MM.1S (cell line): ENCODE measurements around the gene MCOLN2.

Experiments
- DNase-seq: peaks from one replicate; pipeline ENCODE4 v3.0.0-alpha.2; 2015
- H2AFZ ChIP-seq: fragments of 300-600 bp; sonication (generic); 2 replicates; pipeline ENCODE4 v1.6.0; 2016; ENCODE audit warnings: antibody characterized with exemption, low read length
- H3F3A ChIP-seq: fragments of 300-600 bp; sonication (generic); 2 replicates; pipeline ENCODE4 v1.6.1; 2016; ENCODE audit warnings: mild to moderate bottlenecking, antibody characterized with exemption, low read length, moderate library complexity, mixed read lengths; ENCODE audit not compliant: insufficient read depth
- H3K27ac ChIP-seq: fragments of 300-600 bp; sonication (generic); 2 replicates; pipeline ENCODE4 v1.5.1; 2016; ENCODE audit warnings: mild to moderate bottlenecking, low read length
- H3K27me3 ChIP-seq: fragments of 300-600 bp; sonication (generic); replicated peaks from 2 replicates; pipeline ENCODE4 v1.6.0; 2016; ENCODE audit warnings: low read length; ENCODE audit not compliant: insufficient read depth
- H3K36me3 ChIP-seq: fragments of 300-600 bp; sonication (generic); replicated peaks from 2 replicates; pipeline ENCODE4 v1.6.1; 2016; ENCODE audit warnings: mild to moderate bottlenecking, low read length, mixed read lengths; ENCODE audit not compliant: insufficient read depth
- H3K4me1 ChIP-seq: fragments of 300-600 bp; sonication (generic); 2 replicates; pipeline ENCODE4 v1.6.1; 2016; ENCODE audit warnings: low read length, mixed read lengths
- H3K4me2 ChIP-seq: fragments of 300-600 bp; sonication (generic); 2 replicates; pipeline ENCODE4 v1.6.0; 2016; ENCODE audit warnings: low read depth, low read length
- H3K4me3 ChIP-seq: fragments of 300-600 bp; sonication (generic); 2 replicates; pipeline ENCODE4 v1.5.1; 2016; ENCODE audit warnings: low read length, mixed read lengths
- H3K79me2 ChIP-seq: fragments of 300-600 bp; sonication (generic); 2 replicates; pipeline ENCODE4 v1.6.1; 2016; ENCODE audit warnings: mixed run types, low read length, mixed read lengths
- H3K9ac ChIP-seq: fragments of 300-600 bp; sonication (generic); 2 replicates; pipeline ENCODE4 v1.6.1; 2016; ENCODE audit warnings: low read length, mixed read lengths
- H3K9me2 ChIP-seq: fragments of 300-600 bp; sonication (generic); replicated peaks from 2 replicates; pipeline ENCODE4 v1.6.1; 2016; ENCODE audit warnings: mild to moderate bottlenecking, low read length, mixed read lengths; ENCODE audit not compliant: insufficient read depth
- H3K9me3 ChIP-seq: fragments of 300-600 bp; sonication (generic); replicated peaks from 2 replicates; pipeline ENCODE4 v1.6.1; 2016; ENCODE audit warnings: mild to moderate bottlenecking, low read length, mixed read lengths; ENCODE audit not compliant: insufficient read depth
- H4K20me1 ChIP-seq: fragments of 300-600 bp; sonication (generic); 2 replicates; pipeline ENCODE4 v1.6.1; 2016; ENCODE audit warnings: mild to moderate bottlenecking, low read length, moderate library complexity, mixed read lengths; ENCODE audit not compliant: insufficient read depth
- CTCF ChIP-seq: fragments of 300-600 bp; sonication (generic); IDR thresholded peaks from 2 replicates; pipeline ENCODE4 v1.5.1; 2016; ENCODE audit warnings: antibody characterized with exemption, low read length, mixed read lengths
- EZH2 ChIP-seq: fragments of 300-600 bp; sonication (generic); optimal IDR thresholded peaks from 2 replicates; pipeline ENCODE3; 2017; ENCODE audit warnings: low read depth, mild to moderate bottlenecking, antibody characterized with exemption, low read length, mixed read lengths
- EZH2phosphoT487 ChIP-seq: fragments of 300-600 bp; sonication (generic); IDR thresholded peaks from 2 replicates; pipeline ENCODE4 v1.6.1; 2018; ENCODE audit warnings: antibody characterized with exemption, low read length

The MCOLN2 gene

DNA sequence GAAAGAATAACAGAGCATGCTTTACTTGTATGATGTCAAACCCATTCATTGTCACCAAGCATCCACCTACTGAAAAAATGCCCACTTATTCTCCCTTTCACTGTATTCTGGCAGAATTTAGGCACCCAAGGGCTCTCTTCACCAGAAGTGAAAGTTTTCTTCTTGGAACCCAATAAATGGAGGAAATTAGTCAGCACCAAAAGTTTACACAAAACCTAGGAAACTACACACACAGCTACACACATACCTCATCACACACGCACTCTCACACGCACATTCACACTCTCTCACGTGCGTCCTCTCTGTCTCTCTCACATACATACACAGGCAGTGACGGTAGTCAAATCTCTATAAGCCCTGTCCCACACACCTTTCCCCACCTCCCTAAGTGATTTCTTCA is 37.6 kb downstream of the MCOLN2 start:
- Histone ChIP-seq H3K4me3 (no peak overlapping the region), H4K20me1 (no peaks in the 10 kb centered on the region), H3K27me3 (no peaks in the 10 kb centered on the region), H3F3A (no peaks in the 10 kb centered on the region), H3K9me2 (no peaks in the 10 kb centered on the region), H3K4me2 (no peak overlapping the region), H3K27ac (no peak overlapping the region), H3K79me2 (no peaks in the 10 kb centered on the region), H3K4me1 (no peaks in the 10 kb centered on the region), H3K9ac (no peak overlapping the region), H3K36me3 (no peaks in the 10 kb centered on the region), H2AFZ (no peak overlapping the region), H3K9me3 (no peaks in the 10 kb centered on the region)
- DNase-seq, result no peak
- TF ChIP-seq EZH2phosphoT487 (no peak), CTCF (no peak), EZH2 (no peak)

DNA sequence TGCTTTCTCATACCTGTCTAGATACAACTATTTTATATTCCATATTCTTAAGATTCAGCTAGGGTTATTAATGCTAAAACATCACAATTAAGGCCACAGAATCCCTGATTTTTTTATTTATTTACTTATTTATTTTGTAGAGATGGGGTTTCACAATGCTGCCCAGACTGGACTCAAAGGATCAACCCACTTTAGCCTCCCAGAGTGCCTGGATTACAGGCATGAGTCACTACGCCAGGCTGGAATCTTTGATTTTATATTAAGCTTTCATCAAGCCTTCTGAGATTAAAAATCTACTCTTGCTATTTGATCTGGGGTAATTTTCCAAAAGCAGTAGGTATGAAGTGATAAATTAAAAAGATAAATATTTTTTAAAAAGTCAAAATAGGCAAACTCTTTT is 38.9 kb downstream of the MCOLN2 start:
- Histone ChIP-seq H3K9me3 (no peaks in the 10 kb centered on the region), H3F3A (no peaks in the 10 kb centered on the region), H3K27ac (no peak overlapping the region), H2AFZ (no peak overlapping the region), H3K9ac (no peak overlapping the region), H3K36me3 (no peaks in the 10 kb centered on the region), H3K4me1 (no peaks in the 10 kb centered on the region), H3K9me2 (no peaks in the 10 kb centered on the region), H3K27me3 (no peaks in the 10 kb centered on the region), H3K79me2 (no peaks in the 10 kb centered on the region), H4K20me1 (no peaks in the 10 kb centered on the region), H3K4me3 (no peak overlapping the region), H3K4me2 (no peak overlapping the region)
- DNase-seq, result no peak
- TF ChIP-seq CTCF (no peak), EZH2phosphoT487 (no peak), EZH2 (no peak)

- Histone ChIP-seq H3K4me3 (no peak overlapping the region), H3K36me3 (no peaks in the 10 kb centered on the region), H3F3A (no peaks in the 10 kb centered on the region), H3K4me1 (no peaks in the 10 kb centered on the region), H3K9ac (no peak overlapping the region), H2AFZ (no peak overlapping the region), H3K4me2 (no peak overlapping the region), H3K27ac (no peak overlapping the region), H4K20me1 (no peaks in the 10 kb centered on the region), H3K79me2 (no peaks in the 10 kb centered on the region), H3K27me3 (no peaks in the 10 kb centered on the region), H3K9me2 (no peaks in the 10 kb centered on the region), H3K9me3 (no peaks in the 10 kb centered on the region)
- no peak for DNase-seq
- no peak for TF ChIP-seq EZH2
- TF ChIP-seq EZH2phosphoT487, result no peak
- TF ChIP-seq CTCF, result no peak
Measured at GRCh38 chr1:84956655-84957054, 40.3 kb downstream of the MCOLN2 start.

GRCh38 chr1:84956097-84956496 is 40.8 kb downstream of the MCOLN2 start:
- Histone ChIP-seq H3K4me3 (no peak overlapping the region), H3K9ac (no peak overlapping the region), H3K9me2 (no peaks in the 10 kb centered on the region), H3F3A (no peaks in the 10 kb centered on the region), H3K27ac (no peak overlapping the region), H2AFZ (no peak overlapping the region), H3K79me2 (no peaks in the 10 kb centered on the region), H4K20me1 (no peaks in the 10 kb centered on the region), H3K4me1 (no peaks in the 10 kb centered on the region), H3K4me2 (no peak overlapping the region), H3K27me3 (no peaks in the 10 kb centered on the region), H3K36me3 (no peaks in the 10 kb centered on the region), H3K9me3 (no peaks in the 10 kb centered on the region)
- no peak for TF ChIP-seq CTCF
- no peak for TF ChIP-seq EZH2phosphoT487
- no peak for DNase-seq
